Activated gamma-delta T cell treated with anti-CD3 and anti-CD28 coated beads, Interleukin-2, amount 50 U/mL, for 16 hours (primary cell): ENCODE data around the gene DENND5A.

Source experiments
- DNase-seq: peaks from one replicate; pipeline ENCODE4 v3.0.0-alpha.2; 2020; ENCODE audit warnings: low read depth

The DENND5A gene

DNA sequence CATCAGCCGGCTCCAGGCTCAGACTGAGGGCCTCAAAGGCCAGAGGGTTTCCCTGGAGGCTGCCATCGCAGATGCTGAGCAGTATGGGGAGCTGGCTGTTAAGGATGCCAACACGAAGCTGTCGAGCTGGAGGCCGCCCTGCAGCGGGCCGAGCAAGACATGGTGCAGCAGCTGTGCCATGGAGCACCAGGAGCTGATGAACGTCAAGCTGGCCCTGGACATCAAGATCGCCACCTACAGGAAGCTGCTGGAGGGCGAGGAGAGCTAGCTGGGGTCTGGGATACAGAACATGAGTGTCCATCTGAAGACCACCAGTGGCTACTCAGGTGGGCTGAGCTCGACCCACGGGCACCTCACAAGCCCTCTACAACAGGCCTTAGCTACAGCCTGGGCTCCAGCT, 169.7 kb downstream of the DENND5A start:
- DNase-seq = no peak

DNA sequence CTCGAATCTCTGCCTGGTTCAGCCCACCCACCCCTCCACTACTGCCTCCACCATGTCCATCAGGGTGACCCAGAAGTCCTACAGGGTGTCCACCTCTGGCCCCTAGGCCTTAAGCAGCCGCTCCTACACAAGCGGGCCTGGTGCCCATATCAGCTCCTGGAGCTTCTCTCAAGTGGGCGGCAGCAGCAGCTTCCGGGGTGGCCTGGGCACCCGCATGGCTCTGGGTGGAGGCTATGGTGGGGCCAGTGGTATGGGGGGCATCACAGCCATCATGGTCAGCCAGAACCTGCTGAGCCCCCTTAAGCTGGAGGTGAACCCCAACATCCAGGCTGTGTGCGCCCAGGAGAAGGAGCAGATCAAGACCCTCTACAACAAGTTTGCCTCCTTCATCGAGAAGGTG, 170.7 kb downstream of the DENND5A start:
- DNase-seq = no peak

GRCh38 chr11:9092853-9093778, 172.0 kb downstream of the DENND5A start:
- DNase-seq = no peak

DNA sequence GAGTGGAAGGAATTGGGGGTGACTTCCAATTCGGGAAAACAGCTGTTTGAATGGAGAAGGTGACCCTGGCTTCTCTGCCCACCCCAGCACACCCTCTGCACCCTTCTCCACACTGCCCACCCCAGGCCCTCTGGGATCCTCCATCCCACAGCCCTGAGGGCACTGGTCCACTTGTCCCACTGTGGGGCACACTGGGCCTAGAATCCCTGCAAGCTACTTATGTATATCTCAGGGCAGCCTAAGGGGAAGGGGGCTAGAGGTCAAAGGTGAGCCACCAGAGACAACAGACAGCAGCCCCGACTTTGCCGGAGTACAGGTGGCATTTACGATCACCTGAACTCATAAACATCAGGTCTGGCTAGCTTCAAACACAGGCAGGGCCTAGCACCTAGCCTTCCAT, 173.1 kb downstream of the DENND5A start:
- DNase-seq = no peak

DNA sequence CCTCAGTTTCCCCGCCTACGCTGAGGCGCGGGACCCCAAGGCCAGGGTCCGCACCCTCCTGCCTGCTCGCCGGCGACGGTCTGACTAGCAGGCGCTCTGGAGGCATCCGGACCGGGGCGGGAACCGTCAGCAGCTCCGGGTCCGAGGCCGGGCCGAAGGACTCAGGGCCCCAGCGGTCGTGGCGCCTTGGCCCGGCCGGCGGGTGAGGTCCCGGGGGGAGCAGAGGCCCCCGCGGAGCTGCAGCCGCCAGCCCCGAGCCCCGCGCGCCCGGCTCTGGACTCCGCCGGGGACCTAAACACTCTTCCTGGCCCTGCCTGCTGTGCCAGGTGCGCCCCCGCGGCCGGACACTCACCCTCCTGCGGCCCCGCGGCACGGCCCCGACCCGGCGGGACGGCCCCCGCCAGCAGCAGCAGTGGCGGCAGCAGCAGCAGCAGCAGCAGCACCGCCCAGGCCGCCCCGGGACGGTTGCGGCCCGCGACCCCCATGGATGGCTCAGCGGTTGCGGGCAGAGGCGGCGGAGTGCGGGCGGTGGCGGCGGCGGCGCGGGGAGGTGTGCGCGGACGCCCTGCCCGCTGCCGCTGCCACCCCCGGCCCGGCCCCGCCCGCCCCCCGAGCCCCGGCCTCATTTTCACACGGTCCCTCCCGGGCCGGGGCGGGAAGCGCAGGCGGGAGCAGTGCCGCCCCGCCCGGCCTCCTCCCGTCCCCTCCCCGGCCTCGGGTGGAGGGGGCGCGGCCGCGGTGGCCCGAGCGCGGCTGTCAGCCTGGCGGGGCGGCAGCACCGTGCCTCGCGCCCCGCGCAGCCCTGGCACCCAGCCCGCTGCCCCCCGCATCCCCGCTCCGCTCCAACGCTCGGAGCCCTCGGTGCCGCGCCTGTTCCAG, 173.9 kb downstream of the DENND5A start, which contains the start of gene SCUBE2:
Gene SCUBE2, minus strand, starts transcription at position 556 of the 879 bp plus-strand sequence. Its CDS starts 71 bp downstream, at position 485.
- DNase-seq = no peak

DNA sequence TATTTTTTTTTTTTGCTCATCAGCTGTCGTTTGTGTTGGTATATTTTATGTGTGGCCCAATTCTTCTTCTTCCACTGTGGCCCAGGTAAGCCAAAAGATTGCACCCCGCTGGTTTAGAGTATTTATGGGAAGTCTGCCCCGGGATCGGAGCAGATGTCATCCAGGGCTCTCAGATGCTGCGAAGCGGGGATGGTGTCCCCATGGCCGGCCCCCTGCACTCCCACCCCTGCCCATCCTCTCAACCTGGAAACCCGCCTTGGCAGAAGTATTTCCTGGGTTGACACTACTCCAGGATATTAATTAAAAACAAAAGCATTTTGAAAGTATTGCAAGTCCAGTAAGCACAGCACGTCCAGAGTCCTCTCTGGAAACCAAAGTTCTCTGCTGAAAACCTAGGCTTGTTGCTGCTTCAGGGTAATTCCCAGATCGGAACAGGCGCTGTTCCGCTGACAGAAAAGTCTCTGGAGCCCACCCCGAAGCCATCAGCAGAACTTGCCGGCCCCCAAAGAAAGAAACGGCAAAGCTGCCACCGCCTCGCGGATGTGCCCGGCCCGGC, 174.6 kb downstream of the DENND5A start:
- DNase-seq = no peak

- DNase-seq = no peak
Measured at GRCh38 chr11:9089636-9090035, 175.5 kb downstream of the DENND5A start.

GRCh38 chr11:9089061-9089460, 176.1 kb downstream of the DENND5A start:
- no peak for DNase-seq
